GM21576 (cell line): ENCODE measurements around the gene VRK3.
"Not testable (repeated sequence)": the region's sequence is repeated elsewhere in the genome, so short reads cannot be mapped to it uniquely, and the experiment has no call there.

Experiments
- ATAC-seq: cut with Tn5 transposase; IDR thresholded peaks from one replicate; pipeline ENCODE4 v1.9.1; 2021; ENCODE audit warnings: mild to moderate bottlenecking, moderate library complexity; ENCODE audit not compliant: unreplicated experiment

The VRK3 gene, protein sequence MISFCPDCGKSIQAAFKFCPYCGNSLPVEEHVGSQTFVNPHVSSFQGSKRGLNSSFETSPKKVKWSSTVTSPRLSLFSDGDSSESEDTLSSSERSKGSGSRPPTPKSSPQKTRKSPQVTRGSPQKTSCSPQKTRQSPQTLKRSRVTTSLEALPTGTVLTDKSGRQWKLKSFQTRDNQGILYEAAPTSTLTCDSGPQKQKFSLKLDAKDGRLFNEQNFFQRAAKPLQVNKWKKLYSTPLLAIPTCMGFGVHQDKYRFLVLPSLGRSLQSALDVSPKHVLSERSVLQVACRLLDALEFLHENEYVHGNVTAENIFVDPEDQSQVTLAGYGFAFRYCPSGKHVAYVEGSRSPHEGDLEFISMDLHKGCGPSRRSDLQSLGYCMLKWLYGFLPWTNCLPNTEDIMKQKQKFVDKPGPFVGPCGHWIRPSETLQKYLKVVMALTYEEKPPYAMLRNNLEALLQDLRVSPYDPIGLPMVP

GRCh38 chr19:50025022-50025793 is at the start of gene VRK3:
TSS of gene VRK3 (minus strand) at chr19:50025372. CDS start at chr19:50016162, 9,210 bp downstream.
- peak; percentile 74 for ATAC-seq

- not testable (repeated sequence) for ATAC-seq
These were observed 43.2 kb upstream of the VRK3 start for GRCh38 chr19:50068382-50068781.

DNA sequence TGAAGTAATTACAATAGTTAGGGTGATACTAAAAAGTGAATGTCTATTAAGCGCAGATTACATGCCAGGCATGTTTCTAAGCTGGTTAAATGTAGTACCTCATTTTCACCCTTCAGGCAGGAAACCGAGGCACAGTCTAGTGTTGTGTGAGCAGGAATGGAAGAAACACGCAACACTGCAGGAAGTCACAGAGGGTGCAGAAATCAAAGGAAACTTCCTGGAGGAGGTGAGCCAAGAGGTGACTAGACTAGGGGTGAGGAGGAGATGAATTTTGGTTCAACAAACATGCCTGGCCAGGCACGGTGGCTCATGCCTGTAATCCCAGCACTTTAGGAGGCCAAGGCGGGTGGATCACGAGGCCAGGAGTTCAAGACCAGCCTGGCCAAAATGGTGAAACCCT is 42.4 kb upstream of the VRK3 start:
- no peak for ATAC-seq

- ATAC-seq: no peak
These were observed 40.8 kb upstream of the VRK3 start for GRCh38 chr19:50065938-50066337.

DNA sequence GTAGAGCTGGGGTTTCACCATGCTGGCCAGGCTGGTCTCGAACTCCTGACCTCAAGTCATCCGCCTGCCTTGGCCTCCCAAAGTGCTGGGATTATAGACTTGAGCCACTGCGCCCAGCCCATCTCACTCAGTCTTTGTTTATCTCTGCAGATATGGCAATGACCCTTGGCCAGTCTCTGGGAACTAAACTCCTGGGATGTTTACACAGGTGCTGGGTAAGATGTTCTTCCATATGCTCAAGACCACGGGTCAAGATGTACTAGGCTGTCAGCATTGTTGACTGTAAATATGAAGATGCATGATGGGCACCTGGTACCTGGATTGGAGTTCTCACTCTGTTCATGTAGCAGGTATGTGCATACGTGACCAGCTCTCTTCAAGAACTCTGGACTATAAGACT is 36.5 kb upstream of the VRK3 start:
- no peak for ATAC-seq

GRCh38 chr19:50060107-50060506 is 34.9 kb upstream of the VRK3 start:
- ATAC-seq: no peak

DNA sequence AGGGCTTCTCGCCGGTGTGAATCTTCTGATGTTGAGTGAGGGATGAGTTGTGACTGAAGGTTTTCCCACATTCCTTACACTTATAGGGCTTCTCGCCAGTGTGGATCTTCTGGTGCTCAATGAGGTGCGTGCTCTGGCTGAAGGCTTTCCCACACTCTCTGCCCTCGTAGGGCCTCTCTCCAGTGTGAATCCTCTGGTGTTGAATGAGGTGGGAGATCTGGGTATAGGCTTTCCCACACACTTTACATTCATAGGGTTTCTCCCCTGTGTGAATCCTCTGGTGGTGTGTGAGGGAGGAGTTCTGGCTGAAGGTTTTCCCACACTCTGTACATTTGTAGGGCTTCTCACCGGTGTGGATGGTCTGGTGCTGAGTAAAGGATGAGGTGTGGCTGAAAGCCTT is 33.9 kb upstream of the VRK3 start:
- ATAC-seq: no peak

DNA sequence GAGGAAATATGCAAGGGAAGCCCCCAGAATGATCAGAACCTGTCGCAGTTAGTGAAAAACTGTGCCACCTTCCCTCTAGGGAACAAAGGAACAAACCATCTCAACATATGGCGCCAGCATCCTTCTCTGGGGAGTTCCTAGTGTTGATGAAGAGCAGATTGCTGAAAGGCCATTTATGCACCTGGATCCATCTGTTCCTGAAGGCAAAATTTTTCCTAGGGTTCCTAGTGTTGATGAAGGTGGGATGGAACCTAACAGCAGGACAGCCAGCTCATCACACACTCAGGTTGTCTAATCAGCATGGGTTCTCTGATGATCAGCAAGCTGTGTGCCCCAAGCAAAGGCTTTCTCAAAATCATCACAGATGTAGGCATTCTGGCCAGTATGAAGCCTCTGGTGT is 33.3 kb upstream of the VRK3 start:
- no peak for ATAC-seq

DNA sequence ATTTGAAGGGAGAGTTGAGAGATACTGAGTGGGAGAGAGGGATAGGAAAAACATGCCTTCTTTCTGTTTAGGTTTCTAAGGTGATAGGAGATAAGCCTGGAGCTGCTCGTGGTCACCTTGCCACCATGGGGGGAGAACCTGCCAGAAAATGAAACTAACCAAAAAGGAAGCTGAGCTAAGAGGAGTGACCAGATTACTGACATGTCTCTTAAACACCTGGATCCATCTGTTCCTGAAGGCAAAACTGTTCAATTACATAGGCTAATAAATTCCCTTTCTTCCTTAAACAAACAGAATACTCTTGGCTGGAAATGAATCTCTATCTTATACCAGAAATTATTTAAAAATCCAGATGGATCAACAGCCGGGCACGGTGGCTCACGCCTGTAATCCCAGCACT is 27.9 kb upstream of the VRK3 start:
- no peak for ATAC-seq

DNA sequence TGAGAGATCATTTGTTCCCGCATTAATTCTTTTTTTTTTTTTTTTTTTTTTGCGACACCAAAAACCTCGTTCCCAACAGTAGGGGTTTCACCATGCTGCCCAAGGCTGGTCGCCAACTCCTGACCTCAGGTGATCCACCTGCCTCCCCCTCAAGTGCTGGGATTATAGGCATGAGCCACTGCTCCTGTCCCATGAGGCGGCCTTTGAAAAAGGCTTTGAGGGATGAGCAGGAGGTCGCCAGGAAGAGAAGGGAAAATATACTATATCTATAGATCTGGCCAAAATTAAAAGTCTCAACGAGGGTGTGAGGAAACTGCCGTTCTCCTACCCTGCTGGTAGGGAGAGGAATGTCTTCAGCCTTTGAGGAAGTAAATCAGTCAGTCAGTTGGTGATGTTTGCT is 26.8 kb upstream of the VRK3 start:
- no peak for ATAC-seq

- not testable (repeated sequence) for ATAC-seq
These were observed 26.2 kb upstream of the VRK3 start for GRCh38 chr19:50051228-50051895.

- ATAC-seq: no peak
These were observed 25.4 kb upstream of the VRK3 start for GRCh38 chr19:50050406-50051227.

DNA sequence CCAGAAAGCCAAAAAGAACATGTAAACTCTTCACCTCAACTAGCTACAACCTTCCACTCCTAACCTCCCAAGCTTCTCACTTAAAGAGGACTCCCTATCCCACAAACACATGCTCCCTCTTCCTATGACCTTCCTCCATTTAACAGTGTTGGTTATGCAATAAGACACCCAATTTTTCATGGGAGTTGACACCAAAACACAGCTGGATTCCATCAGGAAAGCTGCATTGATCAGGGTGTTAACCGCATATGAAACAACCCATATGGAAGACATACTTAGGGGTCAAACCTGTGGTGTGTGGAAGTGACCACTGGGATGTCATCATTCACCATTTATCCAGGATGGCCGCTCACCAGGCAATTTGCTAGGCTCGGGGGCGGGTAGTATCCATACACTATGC is 22.5 kb upstream of the VRK3 start:
- ATAC-seq: no peak

- ATAC-seq: no peak
These were observed 21.7 kb upstream of the VRK3 start for GRCh38 chr19:50046649-50047503.

- no peak for ATAC-seq
These were observed 19.8 kb upstream of the VRK3 start for GRCh38 chr19:50044922-50045321.

DNA sequence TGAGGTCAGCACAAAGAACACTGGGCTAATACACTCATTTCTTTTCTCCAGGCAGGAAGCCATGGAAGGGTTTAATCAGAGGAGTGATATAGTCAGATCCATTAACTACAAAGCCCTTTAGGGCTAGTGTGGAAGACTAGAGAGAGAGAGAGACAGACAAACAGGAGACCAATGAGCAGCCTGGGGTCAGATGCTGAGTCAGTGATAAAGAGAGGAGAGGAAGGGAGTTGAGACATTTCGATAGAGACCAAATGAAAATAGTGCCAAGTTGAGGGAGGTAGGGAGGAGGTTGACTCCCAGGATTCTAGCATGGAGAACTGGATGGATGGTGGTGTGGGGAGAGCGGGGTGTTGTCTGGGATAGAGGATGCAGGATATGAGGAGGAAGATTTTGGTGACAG is 18.8 kb upstream of the VRK3 start:
- no peak for ATAC-seq

- ATAC-seq: no peak
These were observed 17.3 kb upstream of the VRK3 start for GRCh38 chr19:50042363-50043024.

GRCh38 chr19:50040967-50041366 is 15.8 kb upstream of the VRK3 start:
- no peak for ATAC-seq

DNA sequence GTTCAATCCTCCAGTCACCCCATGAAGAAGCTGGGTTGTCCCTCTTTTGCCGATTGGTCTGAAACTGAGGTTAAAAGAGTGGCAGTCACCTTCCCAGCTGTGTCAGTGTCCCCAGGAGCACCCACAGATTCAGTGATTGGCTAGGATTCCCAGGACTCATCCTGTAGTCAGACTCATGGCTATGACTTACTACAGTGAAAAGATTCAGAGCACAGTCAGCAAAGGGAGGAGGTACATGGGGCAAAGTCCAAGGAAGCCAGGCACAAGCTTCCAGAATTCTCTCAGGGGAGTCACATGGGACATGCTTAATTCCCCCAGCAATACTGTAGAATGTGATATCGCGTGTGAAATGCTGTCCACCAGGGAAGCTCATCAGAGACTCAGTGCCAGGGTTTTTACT is 14.8 kb upstream of the VRK3 start:
- no peak for ATAC-seq
